ENCODE results near the gene EHBP1. TPM values are rescaled to one million over a fixed set of nuclear protein-coding genes. Genes with fewer than 3 reads are reported as not detected.

EHBP1 gene
- total and polyA plus RNA-seq, 2 experiments from 2014 or later, result 27.2 to 47.9 TPM

GRCh38 chr2:62919041-62919440, 213.5 kb downstream of the EHBP1 start (continued):
- TF ChIP-seq ZNF462 (CRISPR knock-in tag; IDR thresholded peaks at IDR 0.05) (no peak), STAT1 (IDR thresholded peaks at IDR 0.05; ENCODE audit: unreplicated experiment) (no peak)

- peaks cover 51% of the 10 kb centered on the region for H3K36me3 Mint-ChIP-seq (ENCODE audit: low read depth)
- Histone ChIP-seq H3K36me3 (ENCODE audit: insufficient read depth) (no peaks in the 10 kb centered on the region), H2AFZ (no peak overlapping the region), H3K27me3 (ENCODE audit: insufficient read depth) (no peaks in the 10 kb centered on the region), H3K4me2 (no peak overlapping the region), H3K4me3 (no peak overlapping the region), H4K20me1 (replicated peaks; ENCODE audit: insufficient read depth) (no peaks in the 10 kb centered on the region), H3K4me1 (ENCODE audit: insufficient read depth) (no peaks in the 10 kb centered on the region), H3K79me2 (replicated peaks; ENCODE audit: insufficient read depth) (no peaks in the 10 kb centered on the region), H3K27ac (ENCODE audit: low read depth) (no peak overlapping the region), H3F3A (replicated peaks; ENCODE audit: low read depth) (no peaks in the 10 kb centered on the region), H3K9me2 (ENCODE audit: insufficient read depth) (no peaks in the 10 kb centered on the region; the same call in none of the 2 replicates)
- DNase-seq (ENCODE audit: low spot score) (no peak), ATAC-seq (no peak)
- TF ChIP-seq EZH2 (IDR thresholded peaks at IDR 0.05; ENCODE audit: low read depth, unreplicated experiment), result no peak
- TF ChIP-seq NANOG (IDR thresholded peaks at IDR 0.05; ENCODE audit: borderline replicate concordance), result no peak
- no peak for TF ChIP-seq ZNF462 (CRISPR knock-in tag; IDR thresholded peaks at IDR 0.05)
- TF ChIP-seq ZNF331 (CRISPR knock-in tag; IDR thresholded peaks at IDR 0.05; ENCODE audit: low read depth), result no peak
- TF ChIP-seq JUNB (IDR thresholded peaks at IDR 0.05; ENCODE audit: unreplicated experiment), result no peak
- no peak overlapping the region for H3K27ac Mint-ChIP-seq
- H3K4me1 Mint-ChIP-seq, result no peaks in the 10 kb centered on the region; the same call in 2 of the 3 replicates
- H3K4me3 Mint-ChIP-seq, result no peak overlapping the region
- H3K27me3 Mint-ChIP-seq (ENCODE audit: insufficient read depth, low read depth, poor library complexity), result no peaks in the 10 kb centered on the region
- peaks cover 27% of the 10 kb centered on the region for H3K9me3 Mint-ChIP-seq
These were observed 214.6 kb downstream of the EHBP1 start for GRCh38 chr2:62920070-62920469.

Data from GM23338 (cell line).